Neuronal stem cell (in vitro differentiated cells): ENCODE results near the gene ZNF212.

Experiments used
- DNase-seq: peaks from one replicate; pipeline ENCODE4 v3.0.0-alpha.2; 2013; ENCODE audit warnings: low spot score
- H2AFZ ChIP-seq: one replicate; pipeline ENCODE4 v1.6.1; 2013; ENCODE audit warnings: mild to moderate bottlenecking, low read length, inconsistent platforms
- H2AK5ac ChIP-seq: 2 replicates; pipeline ENCODE4 v1.6.1; 2013; ENCODE audit warnings: low read depth, mild to moderate bottlenecking, inconsistent platforms, low read length, moderate library complexity, mixed read lengths
- H2BK120ac ChIP-seq: 2 replicates; pipeline ENCODE4 v1.6.1; 2013; ENCODE audit warnings: low read depth, mild to moderate bottlenecking, inconsistent platforms, low read length, moderate library complexity, mixed read lengths
- H2BK12ac ChIP-seq: one replicate; pipeline ENCODE4 v1.6.1; 2013; ENCODE audit warnings: low read length, inconsistent platforms
- H2BK15ac ChIP-seq: 2 replicates; pipeline ENCODE4 v1.6.1; 2013; ENCODE audit warnings: mild to moderate bottlenecking, low read length, inconsistent platforms, mixed read lengths
- H2BK5ac ChIP-seq: one replicate; pipeline ENCODE4 v1.6.1; 2013; ENCODE audit warnings: inconsistent platforms, mild to moderate bottlenecking, low read length, moderate library complexity
- H3K14ac ChIP-seq: one replicate; pipeline ENCODE4 v1.6.1; 2013; ENCODE audit warnings: low read length, inconsistent platforms
- H3K18ac ChIP-seq: 2 replicates; pipeline ENCODE4 v1.6.1; 2013; ENCODE audit warnings: low read length, inconsistent platforms
- H3K23ac ChIP-seq: 2 replicates; pipeline ENCODE4 v1.6.1; 2013; ENCODE audit warnings: low read depth, mild to moderate bottlenecking, mixed read lengths, low read length, inconsistent platforms; ENCODE audit not compliant: poor library complexity
- H3K27ac ChIP-seq: replicated peaks from 3 replicates; pipeline ENCODE4 v1.5.1; 2013; ENCODE audit warnings: low read length, inconsistent platforms
- H3K27me3 ChIP-seq, 3 experiments: 2 replicates each; pipeline ENCODE4 v1.6.1; 2013; ENCODE audit warnings: low read length in 3 of 3, mild to moderate bottlenecking in 2 of 3, inconsistent platforms in 1 of 3, low read depth in 1 of 3, mixed read lengths in 1 of 3, moderate library complexity in 1 of 3; ENCODE audit not compliant: control insufficient read depth in 3 of 3, insufficient read depth in 3 of 3
- H3K36me3 ChIP-seq, 2 donors: replicated peaks in 1 of 2; 2 replicates each; pipeline ENCODE4 v1.6.1; 2013; ENCODE audit warnings: low read length in 2 of 2; ENCODE audit not compliant: control insufficient read depth in 2 of 2, insufficient read depth in 2 of 2
- H3K4ac ChIP-seq: 2 replicates; pipeline ENCODE4 v1.6.1; 2013; ENCODE audit warnings: inconsistent platforms, mild to moderate bottlenecking, low read length, moderate library complexity
- H3K4me1 ChIP-seq, 2 donors: 1 replicate in 1 of 2; 2 replicates in 1 of 2; pipeline ENCODE4 v1.6.1; 2013; ENCODE audit warnings: low read length in 2 of 2, low read depth in 1 of 2; ENCODE audit not compliant: control insufficient read depth in 2 of 2, insufficient read depth in 1 of 2
- H3K4me2 ChIP-seq: one replicate; pipeline ENCODE4 v1.6.1; 2013; ENCODE audit warnings: mild to moderate bottlenecking, low read length, inconsistent platforms; ENCODE audit not compliant: insufficient read depth, poor library complexity, severe bottlenecking
- H3K4me3 ChIP-seq, 2 donors: 2 replicates each; pipeline ENCODE4 v1.5.1; 2013; ENCODE audit warnings: low read length in 2 of 2, mild to moderate bottlenecking in 2 of 2, inconsistent platforms in 1 of 2, moderate library complexity in 1 of 2
- H3K79me1 ChIP-seq: one replicate; pipeline ENCODE4 v1.6.1; 2013; ENCODE audit warnings: low read depth, mild to moderate bottlenecking, inconsistent platforms, low read length, moderate library complexity
- H3K9ac ChIP-seq: one replicate; pipeline ENCODE4 v1.6.1; 2013; ENCODE audit warnings: mild to moderate bottlenecking, low read depth, low read length, inconsistent platforms; ENCODE audit not compliant: poor library complexity
- H3K9me3 ChIP-seq, 2 donors: replicated peaks in 1 of 2; 2 replicates each; pipeline versions ENCODE3 to v1.6.1; 2013; ENCODE audit warnings: low read length in 2 of 2, mild to moderate bottlenecking in 2 of 2, inconsistent platforms in 1 of 2, low read depth in 1 of 2, mixed read lengths in 1 of 2, moderate library complexity in 1 of 2; ENCODE audit not compliant: control insufficient read depth in 2 of 2, insufficient read depth in 1 of 2
- H4K8ac ChIP-seq: one replicate; pipeline ENCODE4 v1.6.1; 2013; ENCODE audit warnings: low read depth, mild to moderate bottlenecking, inconsistent platforms, low read length, moderate library complexity
- H4K91ac ChIP-seq: one replicate; pipeline ENCODE4 v1.6.1; 2013; ENCODE audit warnings: low read length, low read depth, mild to moderate bottlenecking, inconsistent platforms; ENCODE audit not compliant: poor library complexity
- WGBS, 2 donors: extraction: QIAGEN DNeasy Blood & Tissue Kit; methylation state at CpG; one replicate each; pipeline ENCODE4 v1.1.7; 2013; ENCODE audit warnings: missing lambda C conversion rate in 2 of 2, mixed read lengths in 1 of 2; ENCODE audit not compliant: insufficient read length in 2 of 2, insufficient replicate concordance in 1 of 2; ENCODE audit errors: extremely low coverage in 2 of 2; 5-methylcytosine and 5-hydroxymethylcytosine counted together

The ZNF212 gene

GRCh38 chr7:149277871-149278270 is 38.4 kb downstream of the ZNF212 start:
- H2BK12ac ChIP-seq, result no peak overlapping the region
- H3K9ac ChIP-seq, result no peak overlapping the region
- H2BK120ac ChIP-seq, result no peak overlapping the region
- no CpG with 5 or more reads among the region's 9 CpGs for WGBS, 2 donors
- H3K4me2 ChIP-seq, result no peak overlapping the region
- no peak overlapping the region for H3K4me3 ChIP-seq
- H3K4me1 ChIP-seq, result no peaks in the 10 kb centered on the region
- no peak overlapping the region for H3K23ac ChIP-seq
- H2AK5ac ChIP-seq, result no peak overlapping the region
- no peak overlapping the region for H2BK15ac ChIP-seq
- no peak overlapping the region for H4K8ac ChIP-seq
- no peaks in the 10 kb centered on the region for H3K27me3 ChIP-seq
- DNase-seq, result no peak
- no peaks in the 10 kb centered on the region for H3K9me3 ChIP-seq
- peaks cover 13 to 16% of the 10 kb centered on the region in 2 donors for H3K36me3 ChIP-seq
- no peak overlapping the region for H2BK5ac ChIP-seq
- H2AFZ ChIP-seq, result no peak overlapping the region
- no peak overlapping the region for H3K4ac ChIP-seq
- H3K18ac ChIP-seq, result no peak overlapping the region
- no peak overlapping the region for H3K14ac ChIP-seq
- H3K79me1 ChIP-seq, result no peaks in the 10 kb centered on the region
- H4K91ac ChIP-seq, result no peak overlapping the region
- no peak overlapping the region for H3K27ac ChIP-seq

GRCh38 chr7:149278396-149278795 is 38.9 kb downstream of the ZNF212 start:
- Histone ChIP-seq H3K23ac (peak overlapping the region; percentile 43), H3K14ac (peak overlapping the region; percentile 23), H2BK5ac (no peak overlapping the region), H3K9me3 (no peaks in the 10 kb centered on the region), H3K4ac (no peak overlapping the region), H2BK120ac (no peak overlapping the region), H2BK15ac (no peak overlapping the region), H4K8ac (peak overlapping the region; percentile 9), H3K18ac (no peak overlapping the region), H2AK5ac (no peak overlapping the region), H3K4me3 (no peak overlapping the region), H3K27ac (no peak overlapping the region), H3K4me2 (no peak overlapping the region), H2AFZ (no peak overlapping the region), H3K27me3 (no peaks in the 10 kb centered on the region), H2BK12ac (no peak overlapping the region), H3K4me1 (no peaks in the 10 kb centered on the region), H3K79me1 (no peaks in the 10 kb centered on the region), H3K9ac (no peak overlapping the region), H3K36me3 (peaks cover 13 to 16% of the 10 kb centered on the region in 2 donors), H4K91ac (no peak overlapping the region)
- WGBS, 2 donors, result no CpG with 5 or more reads among the region's 11 CpGs
- DNase-seq, result no peak

GRCh38 chr7:149279111-149279743 is 39.8 kb downstream of the ZNF212 start:
- no peak for DNase-seq
- Histone ChIP-seq H3K4ac (no peak overlapping the region), H3K36me3 (peaks cover 13 to 16% of the 10 kb centered on the region in 2 donors)

GRCh38 chr7:149280151-149280550 is 40.7 kb downstream of the ZNF212 start:
- Histone ChIP-seq H3K4me3 (no peak overlapping the region), H3K4me2 (no peak overlapping the region), H3K4me1 (no peaks in the 10 kb centered on the region), H3K14ac (no peak overlapping the region), H2BK5ac (no peak overlapping the region), H3K36me3 (peaks cover 13 to 16% of the 10 kb centered on the region in 2 donors), H3K23ac (no peak overlapping the region), H2BK15ac (no peak overlapping the region), H2BK120ac (no peak overlapping the region), H3K18ac (no peak overlapping the region), H2BK12ac (no peak overlapping the region), H3K79me1 (no peaks in the 10 kb centered on the region), H2AFZ (no peak overlapping the region), H3K27ac (no peak overlapping the region), H4K8ac (no peak overlapping the region), H3K27me3 (no peaks in the 10 kb centered on the region), H3K4ac (no peak overlapping the region), H4K91ac (no peak overlapping the region), H3K9ac (peak overlapping the region; percentile 16), H2AK5ac (no peak overlapping the region), H3K9me3 (no peaks in the 10 kb centered on the region)
- no CpG with 5 or more reads among the region's 9 CpGs for WGBS, 2 donors
- DNase-seq, result no peak

More at GRCh38 chr7:149279111-149279743, 39.8 kb downstream of the ZNF212 start:
- no peak overlapping the region for H4K91ac ChIP-seq
- no peak overlapping the region for H2BK15ac ChIP-seq
- no peak overlapping the region for H2BK120ac ChIP-seq
- no peak overlapping the region for H3K27ac ChIP-seq
- no peak overlapping the region for H2BK12ac ChIP-seq
- H2AK5ac ChIP-seq, result no peak overlapping the region
- no peak overlapping the region for H3K18ac ChIP-seq
- no peaks in the 10 kb centered on the region for H3K27me3 ChIP-seq
- H3K9ac ChIP-seq, result no peak overlapping the region
- no peak overlapping the region for H3K23ac ChIP-seq
- no CpG with 5 or more reads among the region's 17 CpGs for WGBS, 2 donors
- no peaks in the 10 kb centered on the region for H3K9me3 ChIP-seq
- H3K79me1 ChIP-seq, result no peaks in the 10 kb centered on the region
- no peak overlapping the region for H3K4me2 ChIP-seq
- no peak overlapping the region for H3K14ac ChIP-seq
- H3K4me1 ChIP-seq, result no peaks in the 10 kb centered on the region
- H2BK5ac ChIP-seq, result no peak overlapping the region
- H4K8ac ChIP-seq, result no peak overlapping the region
- H3K4me3 ChIP-seq, result no peak overlapping the region
- H2AFZ ChIP-seq, result no peak overlapping the region
